Measurements from ENCODE around the gene GPBP1L1. TPM values are rescaled to one million over a fixed set of nuclear protein-coding genes. Genes with fewer than 3 reads are reported as not detected.

Gene GPBP1L1
- total and polyA plus RNA-seq, 9 of the 15 experiments (the other 6 are each of a cell fraction or from before 2014, with no cell fraction given): 86.0 to 216 (median 138) TPM

GRCh38 chr1:45686288-45687013 lies at the start of gene GPBP1L1 (continued):
- TF ChIP-seq NFRKB (IDR thresholded peaks at IDR 0.05; ENCODE audit: low read depth) (peak; percentile 51), ZNF311 (CRISPR knock-in tag; IDR thresholded peaks at IDR 0.05) (peak; percentile 77; the same call in 1 of the 2 replicates), RBBP5 (IDR thresholded peaks at IDR 0.05; ENCODE audit: borderline replicate concordance, insufficient read depth, low read length, poor library complexity, severe bottlenecking) (peak; percentile 93), E2F5 (CRISPR knock-in tag; IDR thresholded peaks at IDR 0.05) (peak; percentile 90), NBN (IDR thresholded peaks at IDR 0.05; ENCODE audit: low read depth) (peak; percentile 63), CHCHD3 (CRISPR knock-in tag; IDR thresholded peaks at IDR 0.05) (peak; percentile 64; the same call in 1 of the 2 replicates), HMG20A (CRISPR knock-in tag; conservative IDR thresholded peaks at IDR 0.05) (0 out of 2 replicates have a peak, but pooled peaks have one; percentile 52), CREM (IDR thresholded peaks at IDR 0.05; ENCODE audit: low read depth) (peak; percentile 54; the same call in 1 of the 2 replicates), ZSCAN32 (CRISPR knock-in tag; IDR thresholded peaks at IDR 0.05) (peak; percentile 66; the same call in 1 of the 2 replicates), ZNF347 (CRISPR knock-in tag; IDR thresholded peaks at IDR 0.05; ENCODE audit: low read depth) (peak; percentile 50; the same call in 1 of the 2 replicates), BRD4 (IDR thresholded peaks at IDR 0.05) (peak; percentile 87), CCAR2 (IDR thresholded peaks at IDR 0.05; ENCODE audit: low read depth, low read length) (no peak), E2F1 (CRISPR knock-in tag; IDR thresholded peaks at IDR 0.05) (peak; percentile 35; the same call in 1 of the 2 replicates)
- TF ChIP-seq, protein P1, sequence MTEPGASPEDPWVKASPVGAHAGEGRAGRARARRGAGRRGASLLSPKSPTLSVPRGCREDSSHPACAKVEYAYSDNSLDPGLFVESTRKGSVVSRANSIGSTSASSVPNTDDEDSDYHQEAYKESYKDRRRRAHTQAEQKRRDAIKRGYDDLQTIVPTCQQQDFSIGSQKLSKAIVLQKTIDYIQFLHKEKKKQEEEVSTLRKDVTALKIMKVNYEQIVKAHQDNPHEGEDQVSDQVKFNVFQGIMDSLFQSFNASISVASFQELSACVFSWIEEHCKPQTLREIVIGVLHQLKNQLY (CRISPR knock-in tag; conservative IDR thresholded peaks at IDR 0.05): peak in 1 of 2 experiments; percentile 94; a peak in 2 of 4 replicates
- TF ChIP-seq, protein P2, sequence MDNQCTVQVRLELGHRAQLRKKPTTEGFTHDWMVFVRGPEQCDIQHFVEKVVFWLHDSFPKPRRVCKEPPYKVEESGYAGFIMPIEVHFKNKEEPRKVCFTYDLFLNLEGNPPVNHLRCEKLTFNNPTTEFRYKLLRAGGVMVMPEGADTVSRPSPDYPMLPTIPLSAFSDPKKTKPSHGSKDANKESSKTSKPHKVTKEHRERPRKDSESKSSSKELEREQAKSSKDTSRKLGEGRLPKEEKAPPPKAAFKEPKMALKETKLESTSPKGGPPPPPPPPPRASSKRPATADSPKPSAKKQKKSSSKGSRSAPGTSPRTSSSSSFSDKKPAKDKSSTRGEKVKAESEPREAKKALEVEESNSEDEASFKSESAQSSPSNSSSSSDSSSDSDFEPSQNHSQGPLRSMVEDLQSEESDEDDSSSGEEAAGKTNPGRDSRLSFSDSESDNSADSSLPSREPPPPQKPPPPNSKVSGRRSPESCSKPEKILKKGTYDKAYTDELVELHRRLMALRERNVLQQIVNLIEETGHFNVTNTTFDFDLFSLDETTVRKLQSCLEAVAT (IDR thresholded peaks at IDR 0.05): peak; percentile 28 to 34; a peak in 2 of 4 replicates

Measured in K562 (cell line).